ENCODE data around the gene AFF3. TPM values are rescaled to one million over a fixed set of nuclear protein-coding genes. Genes with fewer than 3 reads are reported as not detected.

The AFF3 gene
- total and polyA plus RNA-seq, 2 donors (not counting 1 experiment from before 2014, with no cell fraction given) = 0.50 to 2.5 TPM

- no peak overlapping the region for H3K4me2 ChIP-seq (ENCODE audit: extremely low read depth, insufficient read depth, low read length)
- no peak for TF ChIP-seq CTCF (conservative IDR thresholded peaks at IDR 0.05 in 1 of 2, IDR thresholded peaks at IDR 0.05 in 1 of 2; ENCODE audit: low read depth in 1 of 2, low read length in 2 of 2)
- no peak for TF ChIP-seq EZH2 (IDR thresholded peaks at IDR 0.05; ENCODE audit: low read length, missing control alignments)
Measured at GRCh38 chr2:99878581-99879350, 263.6 kb downstream of the AFF3 start.

GRCh38 chr2:99877963-99878362 lies 264.4 kb downstream of the AFF3 start:
- Histone ChIP-seq H3K27ac (ENCODE audit: insufficient read depth, low read length) (no peak overlapping the region), H3K4me2 (ENCODE audit: extremely low read depth, insufficient read depth, low read length) (no peak overlapping the region)

More at GRCh38 chr2:99878581-99879350, 263.6 kb downstream of the AFF3 start:
- H3K9me3 ChIP-seq (ENCODE audit: control insufficient read depth, insufficient read depth, low read depth, low read length) = no peaks in the 10 kb centered on the region
- no peaks in the 10 kb centered on the region for H3K36me3 ChIP-seq (ENCODE audit: control insufficient read depth, insufficient read depth, low read length)
- DNase-seq (ENCODE audit: low read depth in 2 of 2) = peak; percentile 75 to 95
- no peak overlapping the region for H3K9ac ChIP-seq (ENCODE audit: insufficient read depth, low read length)
- no peaks in the 10 kb centered on the region for H4K20me1 ChIP-seq (ENCODE audit: control insufficient read depth, extremely low read depth, insufficient read depth, low read length)
- no peaks in the 10 kb centered on the region for H3K27me3 ChIP-seq (ENCODE audit: control insufficient read depth, insufficient read depth, low read length)
- H3K4me1 ChIP-seq (ENCODE audit: control insufficient read depth, extremely low read depth, insufficient read depth, low read length) = peaks cover 8% of the 10 kb centered on the region
- H3K27ac ChIP-seq (ENCODE audit: insufficient read depth, low read length) = no peak overlapping the region
- no peak overlapping the region for H2AFZ ChIP-seq (ENCODE audit: low read length)
- H3K4me3 ChIP-seq (replicated peaks in 1 of 4; ENCODE audit: control extremely low read depth in 1 of 4, insufficient read depth in 1 of 4, low read depth in 3 of 4, low read length in 4 of 4) = no peak overlapping the region
- no peaks in the 10 kb centered on the region for H3K79me2 ChIP-seq (ENCODE audit: control insufficient read depth, insufficient read depth, low read length)

GRCh38 chr2:99876956-99877355 lies 265.4 kb downstream of the AFF3 start:
- Histone ChIP-seq H2AFZ (ENCODE audit: low read length) (no peak overlapping the region), H3K4me3 (replicated peaks in 1 of 4; ENCODE audit: control extremely low read depth in 1 of 4, insufficient read depth in 1 of 4, low read depth in 3 of 4, low read length in 4 of 4) (no peak overlapping the region), H4K20me1 (ENCODE audit: control insufficient read depth, extremely low read depth, insufficient read depth, low read length) (no peaks in the 10 kb centered on the region), H3K9me3 (ENCODE audit: control insufficient read depth, insufficient read depth, low read depth, low read length) (no peaks in the 10 kb centered on the region), H3K27ac (ENCODE audit: insufficient read depth, low read length) (no peak overlapping the region), H3K4me1 (ENCODE audit: control insufficient read depth, extremely low read depth, insufficient read depth, low read length) (peaks cover 6% of the 10 kb centered on the region), H3K9ac (ENCODE audit: insufficient read depth, low read length) (no peak overlapping the region), H3K4me2 (ENCODE audit: extremely low read depth, insufficient read depth, low read length) (no peak overlapping the region), H3K27me3 (ENCODE audit: control insufficient read depth, insufficient read depth, low read length) (no peaks in the 10 kb centered on the region), H3K79me2 (ENCODE audit: control insufficient read depth, insufficient read depth, low read length) (no peaks in the 10 kb centered on the region), H3K36me3 (ENCODE audit: control insufficient read depth, insufficient read depth, low read length) (no peaks in the 10 kb centered on the region)
- DNase-seq (ENCODE audit: low read depth in 2 of 2) = no peak
- TF ChIP-seq EZH2 (IDR thresholded peaks at IDR 0.05; ENCODE audit: low read length, missing control alignments) = no peak
- no peak for TF ChIP-seq CTCF (conservative IDR thresholded peaks at IDR 0.05 in 1 of 2, IDR thresholded peaks at IDR 0.05 in 1 of 2; ENCODE audit: low read depth in 1 of 2, low read length in 2 of 2)

More at GRCh38 chr2:99877963-99878362, 264.4 kb downstream of the AFF3 start:
- H3K27me3 ChIP-seq (ENCODE audit: control insufficient read depth, insufficient read depth, low read length) = no peaks in the 10 kb centered on the region
- TF ChIP-seq EZH2 (IDR thresholded peaks at IDR 0.05; ENCODE audit: low read length, missing control alignments) = no peak
- no peak for TF ChIP-seq CTCF (conservative IDR thresholded peaks at IDR 0.05 in 1 of 2, IDR thresholded peaks at IDR 0.05 in 1 of 2; ENCODE audit: low read depth in 1 of 2, low read length in 2 of 2)
- H3K9me3 ChIP-seq (ENCODE audit: control insufficient read depth, insufficient read depth, low read depth, low read length) = no peaks in the 10 kb centered on the region
- H3K4me3 ChIP-seq (replicated peaks in 1 of 4; ENCODE audit: control extremely low read depth in 1 of 4, insufficient read depth in 1 of 4, low read depth in 3 of 4, low read length in 4 of 4) = no peak overlapping the region
- H3K4me1 ChIP-seq (ENCODE audit: control insufficient read depth, extremely low read depth, insufficient read depth, low read length) = peaks cover 8% of the 10 kb centered on the region
- no peaks in the 10 kb centered on the region for H4K20me1 ChIP-seq (ENCODE audit: control insufficient read depth, extremely low read depth, insufficient read depth, low read length)
- H3K9ac ChIP-seq (ENCODE audit: insufficient read depth, low read length) = no peak overlapping the region
- H3K36me3 ChIP-seq (ENCODE audit: control insufficient read depth, insufficient read depth, low read length) = no peaks in the 10 kb centered on the region
- H2AFZ ChIP-seq (ENCODE audit: low read length) = no peak overlapping the region
- DNase-seq (ENCODE audit: low read depth in 2 of 2) = no peak
- H3K79me2 ChIP-seq (ENCODE audit: control insufficient read depth, insufficient read depth, low read length) = no peaks in the 10 kb centered on the region

Data from fibroblast of lung (primary cell).